ENCODE data around the gene PRKCE. TPM values are rescaled to one million over a fixed set of nuclear protein-coding genes. Genes with fewer than 3 reads are reported as not detected.

Gene PRKCE
- total RNA-seq, 2 donors from 2014 or later, result 5.8 to 18.1 TPM

DNA sequence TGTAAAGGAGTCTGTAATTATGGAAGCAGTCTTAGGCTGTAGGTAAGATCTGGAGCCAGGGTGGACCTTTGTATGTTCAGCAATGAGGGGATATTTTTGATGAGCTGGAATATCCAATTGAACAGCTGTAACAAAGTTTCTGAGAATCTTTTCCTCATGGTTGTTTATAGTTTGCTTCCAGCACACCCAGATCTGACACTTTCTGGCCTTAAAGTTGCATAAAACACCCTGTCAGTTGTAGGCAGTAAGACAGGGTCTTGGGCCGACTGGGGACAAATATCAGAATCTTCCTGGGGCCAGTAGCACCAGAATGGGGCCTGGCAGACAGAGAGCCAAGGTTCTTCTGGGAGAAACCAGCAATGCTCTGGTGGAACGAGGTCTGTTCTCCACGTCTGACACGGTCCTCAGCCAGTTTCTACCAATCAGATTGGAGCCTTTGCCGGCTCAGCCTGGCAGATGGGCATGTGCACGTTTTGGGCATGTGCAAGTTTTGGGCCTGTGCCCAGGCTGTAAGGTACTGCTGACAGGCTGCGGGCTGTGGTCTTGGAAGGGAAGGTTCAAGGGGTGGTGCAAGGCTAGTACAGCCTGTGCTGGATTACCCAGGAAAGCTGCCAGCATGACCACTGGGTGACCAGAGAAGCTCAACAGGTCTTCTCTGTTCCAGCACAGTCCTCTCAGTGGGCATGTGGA lies 89.8 kb downstream of the PRKCE start:
- no peak overlapping the region for H3K27ac ChIP-seq
- H3K4me3 ChIP-seq, result no peak overlapping the region
- TF ChIP-seq, protein P1, sequence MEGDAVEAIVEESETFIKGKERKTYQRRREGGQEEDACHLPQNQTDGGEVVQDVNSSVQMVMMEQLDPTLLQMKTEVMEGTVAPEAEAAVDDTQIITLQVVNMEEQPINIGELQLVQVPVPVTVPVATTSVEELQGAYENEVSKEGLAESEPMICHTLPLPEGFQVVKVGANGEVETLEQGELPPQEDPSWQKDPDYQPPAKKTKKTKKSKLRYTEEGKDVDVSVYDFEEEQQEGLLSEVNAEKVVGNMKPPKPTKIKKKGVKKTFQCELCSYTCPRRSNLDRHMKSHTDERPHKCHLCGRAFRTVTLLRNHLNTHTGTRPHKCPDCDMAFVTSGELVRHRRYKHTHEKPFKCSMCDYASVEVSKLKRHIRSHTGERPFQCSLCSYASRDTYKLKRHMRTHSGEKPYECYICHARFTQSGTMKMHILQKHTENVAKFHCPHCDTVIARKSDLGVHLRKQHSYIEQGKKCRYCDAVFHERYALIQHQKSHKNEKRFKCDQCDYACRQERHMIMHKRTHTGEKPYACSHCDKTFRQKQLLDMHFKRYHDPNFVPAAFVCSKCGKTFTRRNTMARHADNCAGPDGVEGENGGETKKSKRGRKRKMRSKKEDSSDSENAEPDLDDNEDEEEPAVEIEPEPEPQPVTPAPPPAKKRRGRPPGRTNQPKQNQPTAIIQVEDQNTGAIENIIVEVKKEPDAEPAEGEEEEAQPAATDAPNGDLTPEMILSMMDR (IDR thresholded peaks at IDR 0.05), result no peak
- ATAC-seq (ENCODE audit: insufficient number of reproducible peaks, low FRiP score, low read depth) (no peak), DNase-seq (ENCODE audit: low spot score) (no peak)
- peaks cover 0 to 32% of the 10 kb centered on the region in 2 donors for H3K4me1 ChIP-seq (ENCODE audit: control insufficient read depth in 1 of 2, low read depth in 2 of 2)
- no peaks in the 10 kb centered on the region for H3K36me3 ChIP-seq
- no peaks in the 10 kb centered on the region for H3K27me3 ChIP-seq (replicated peaks; ENCODE audit: insufficient read depth)
- no peaks in the 10 kb centered on the region for H3K9me3 ChIP-seq

DNA sequence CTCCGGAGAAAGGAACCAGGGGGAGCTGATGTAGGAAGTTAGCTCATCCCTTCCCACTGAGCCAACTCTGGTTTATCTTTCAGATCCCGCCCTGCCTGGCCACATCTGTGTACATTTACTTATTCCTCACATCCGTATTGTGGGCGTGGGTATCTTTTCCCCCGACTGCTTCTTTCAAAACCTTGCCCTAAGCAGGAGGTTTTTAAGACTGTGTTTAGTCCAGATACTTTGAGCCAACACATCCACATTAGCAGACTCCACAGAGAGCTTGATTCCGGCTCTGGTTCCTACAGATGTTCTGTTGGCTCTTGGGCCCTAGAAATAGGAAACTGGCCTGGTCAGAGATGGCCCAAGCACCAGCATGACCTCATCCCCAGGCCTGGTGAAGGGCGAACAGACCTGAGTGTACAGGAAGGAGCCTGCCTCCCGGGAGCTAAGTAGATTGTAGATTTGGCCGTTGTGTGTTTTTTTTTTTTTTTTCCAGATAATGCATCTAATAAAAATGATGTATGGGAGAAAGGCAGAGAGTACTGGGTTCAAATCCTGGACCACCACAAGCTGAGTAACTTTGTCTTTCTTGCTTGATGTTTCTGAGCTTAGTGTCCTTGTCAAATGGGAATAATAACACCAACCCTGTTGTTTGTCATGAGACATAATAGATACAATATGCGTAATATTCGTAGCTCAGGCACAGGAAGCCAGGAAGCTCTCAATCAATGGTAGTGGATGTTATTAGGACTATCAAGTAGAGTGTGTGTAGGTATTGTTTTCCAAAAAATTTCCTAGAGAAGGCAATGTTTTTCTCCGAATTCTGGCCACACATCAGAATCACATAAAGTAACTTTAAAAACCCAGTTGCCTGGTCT lies 92.3 kb downstream of the PRKCE start:
- Histone ChIP-seq H3K27me3 (replicated peaks; ENCODE audit: insufficient read depth) (no peaks in the 10 kb centered on the region), H3K27ac (peak overlapping the region; percentile 12 to 42), H3K36me3 (no peaks in the 10 kb centered on the region), H3K4me1 (ENCODE audit: control insufficient read depth in 1 of 2, low read depth in 2 of 2) (peaks cover 0 to 32% of the 10 kb centered on the region in 2 donors), H3K9me3 (no peaks in the 10 kb centered on the region), H3K4me3 (no peak overlapping the region)
- ATAC-seq (ENCODE audit: insufficient number of reproducible peaks, low FRiP score, low read depth) (no peak), DNase-seq (ENCODE audit: low spot score) (no peak)
- TF ChIP-seq, protein P1 (IDR thresholded peaks at IDR 0.05), result no peak

DNA sequence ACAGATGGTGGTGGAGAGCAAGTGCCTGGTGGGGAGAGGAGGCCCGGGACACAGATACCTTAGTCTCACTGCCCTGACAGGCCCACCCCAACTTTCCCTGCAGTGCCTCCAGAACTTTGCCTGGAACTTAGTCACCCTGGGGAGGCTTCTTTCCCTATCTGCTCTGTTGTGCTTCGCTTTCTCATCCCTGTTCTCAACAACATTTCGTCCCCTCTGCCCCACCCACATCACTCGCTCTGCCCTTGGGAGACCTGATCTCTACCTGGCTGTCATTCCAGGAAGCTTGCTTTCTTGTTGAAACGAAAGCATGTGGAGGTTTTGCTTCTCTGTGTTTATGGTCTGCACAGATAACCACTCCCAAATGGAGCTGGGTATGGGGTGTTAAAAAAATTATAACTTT lies 93.8 kb downstream of the PRKCE start:
- no peak overlapping the region for H3K4me3 ChIP-seq
- H3K9me3 ChIP-seq, result no peaks in the 10 kb centered on the region
- no peak overlapping the region for H3K27ac ChIP-seq
- peaks cover 0 to 32% of the 10 kb centered on the region in 2 donors for H3K4me1 ChIP-seq (ENCODE audit: control insufficient read depth in 1 of 2, low read depth in 2 of 2)
- TF ChIP-seq, protein P1 (IDR thresholded peaks at IDR 0.05), result no peak
- ATAC-seq (ENCODE audit: insufficient number of reproducible peaks, low FRiP score, low read depth), result no peak
- no peaks in the 10 kb centered on the region for H3K36me3 ChIP-seq
- no peaks in the 10 kb centered on the region for H3K27me3 ChIP-seq (replicated peaks; ENCODE audit: insufficient read depth)
- no peak for DNase-seq (ENCODE audit: low spot score)

DNA sequence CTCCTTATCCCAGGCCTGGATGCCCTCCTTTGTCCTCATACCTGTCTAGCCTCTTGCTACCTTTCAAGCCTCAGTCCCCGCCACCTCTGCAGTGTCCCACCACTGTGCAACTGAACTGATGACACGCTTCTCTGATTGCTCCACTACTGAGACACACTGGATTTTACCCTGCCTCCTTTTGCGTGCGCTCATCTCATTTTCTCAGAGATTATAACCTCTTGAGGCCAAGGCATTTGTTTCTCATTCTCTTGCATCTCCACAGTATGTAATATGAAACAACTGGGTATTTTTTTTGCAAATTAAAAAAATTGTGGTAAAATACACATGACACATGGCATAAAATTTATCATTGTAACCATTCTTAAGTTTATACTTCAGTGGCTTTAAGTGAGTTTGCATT lies 95.4 kb downstream of the PRKCE start:
- no peak for ATAC-seq (ENCODE audit: insufficient number of reproducible peaks, low FRiP score, low read depth)
- no peaks in the 10 kb centered on the region for H3K27me3 ChIP-seq (replicated peaks; ENCODE audit: insufficient read depth)
- TF ChIP-seq, protein P1 (IDR thresholded peaks at IDR 0.05), result no peak
- H3K4me1 ChIP-seq (ENCODE audit: control insufficient read depth in 1 of 2, low read depth in 2 of 2), result peaks cover 0 to 18% of the 10 kb centered on the region in 2 donors
- no peaks in the 10 kb centered on the region for H3K36me3 ChIP-seq
- H3K9me3 ChIP-seq, result no peaks in the 10 kb centered on the region
- no peak overlapping the region for H3K27ac ChIP-seq
- H3K4me3 ChIP-seq, result no peak overlapping the region
- DNase-seq (ENCODE audit: low spot score), result no peak

DNA sequence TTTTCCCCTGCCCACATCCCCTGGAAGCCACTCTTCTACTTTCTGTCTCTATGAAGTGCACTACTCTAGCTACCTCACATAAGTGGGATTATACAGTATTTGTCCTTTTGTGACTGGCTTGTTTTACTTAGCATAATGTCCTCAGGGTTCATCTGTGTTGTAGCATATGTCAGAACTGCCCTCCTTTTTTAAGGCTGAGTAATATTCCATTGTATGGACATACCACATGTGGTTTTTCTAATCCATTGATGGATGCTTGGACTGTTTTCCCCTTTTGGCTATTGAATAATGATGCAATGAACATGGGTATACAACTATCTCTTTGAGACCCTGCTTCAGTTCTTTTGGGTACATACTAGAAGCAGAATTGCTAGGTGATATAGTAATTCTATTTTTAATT lies 95.9 kb downstream of the PRKCE start:
- TF ChIP-seq, protein P1 (IDR thresholded peaks at IDR 0.05), result no peak
- DNase-seq (ENCODE audit: low spot score) (no peak), ATAC-seq (ENCODE audit: insufficient number of reproducible peaks, low FRiP score, low read depth) (no peak)
- Histone ChIP-seq H3K27me3 (replicated peaks; ENCODE audit: insufficient read depth) (no peaks in the 10 kb centered on the region), H3K4me1 (ENCODE audit: control insufficient read depth in 1 of 2, low read depth in 2 of 2) (peaks cover 0 to 17% of the 10 kb centered on the region in 2 donors), H3K4me3 (no peak overlapping the region), H3K9me3 (no peaks in the 10 kb centered on the region), H3K36me3 (no peaks in the 10 kb centered on the region), H3K27ac (no peak overlapping the region)
